SK-N-MC (cell line): ENCODE measurements around the gene CLDND2.
A peak's percentile ranks its signal among the peaks of the same experiment; 100 is the strongest.
"Not testable (repeated sequence)": the region's sequence is repeated elsewhere in the genome, so short reads cannot be mapped to it uniquely, and the experiment has no call there.

Experiments
- DNase-seq: peaks from one replicate; pipeline ENCODE4 v3.0.0-alpha.2; 2011; ENCODE audit warnings: low read depth, low spot score
- H3K27ac ChIP-seq: fragments of 200-600 bp; sonication (generic); 2 replicates; pipeline ENCODE4 v1.5.1; 2016; ENCODE audit warnings: mixed run types
- H3K36me3 ChIP-seq: fragments of 200-600 bp; sonication (generic); 2 replicates; pipeline ENCODE4 v1.6.1; 2017; ENCODE audit warnings: antibody characterized with exemption, low read length, mixed read lengths; ENCODE audit not compliant: insufficient read depth
- H3K4me3 ChIP-seq: fragments of 200-600 bp; sonication (generic); 2 replicates; pipeline ENCODE4 v1.5.1; 2016
- H3K9ac ChIP-seq: fragments of 200-600 bp; sonication (generic); 2 replicates; pipeline ENCODE4 v1.8.0; 2017; ENCODE audit warnings: mixed run types, mixed read lengths; ENCODE audit not compliant: insufficient read length
- H3K9me3 ChIP-seq: fragments of 200-600 bp; sonication (generic); 2 replicates; pipeline ENCODE4 v1.6.1; 2017; ENCODE audit warnings: low read depth, mild to moderate bottlenecking, antibody characterized with exemption, low read length, moderate library complexity, mixed read lengths
- EZH2 ChIP-seq: fragments of 200-600 bp; sonication (generic); IDR thresholded peaks from one replicate; pipeline ENCODE4 v1.6.1; 2017; ENCODE audit warnings: antibody characterized with exemption
- FOXP2 ChIP-seq: optimal IDR thresholded peaks from 2 replicates; pipeline ENCODE3; 2011; ENCODE audit warnings: mild to moderate bottlenecking, moderate library complexity; ENCODE audit not compliant: insufficient read depth; ENCODE audit errors: extremely low read length, control extremely low read depth
- POLR2AphosphoS5 ChIP-seq: IDR thresholded peaks from 2 replicates; pipeline ENCODE4 v1.6.1; 2012; ENCODE audit warnings: mild to moderate bottlenecking, low read depth, low read length, borderline replicate concordance

Gene CLDND2

GRCh38 chr19:51368366-51369282 lies at the start of gene CLDND2:
TSS of gene CLDND2 (minus strand) at chr19:51369003. CDS start at chr19:51368577, 426 bp downstream.
- Histone ChIP-seq H3K4me3 (peak within 1 kb of the TSS; percentile 93), H3K9ac (no peak within 1 kb of the TSS), H3K9me3 (no peaks in the 10 kb centered on the region), H3K27ac (no peak within 1 kb of the TSS), H3K36me3 (no peaks in the 10 kb centered on the region)
- TF ChIP-seq POLR2AphosphoS5: no peak
- no peak for TF ChIP-seq FOXP2
- no peak for TF ChIP-seq EZH2
- no peak for DNase-seq

- H3K9ac ChIP-seq: no peak overlapping the region
- no peak overlapping the region for H3K4me3 ChIP-seq
- no peak for DNase-seq
- TF ChIP-seq POLR2AphosphoS5: no peak
- TF ChIP-seq EZH2: no peak
- no peak for TF ChIP-seq FOXP2
- no peaks in the 10 kb centered on the region for H3K9me3 ChIP-seq
- no peaks in the 10 kb centered on the region for H3K36me3 ChIP-seq
- H3K27ac ChIP-seq: no peak overlapping the region
These were observed 49.0 kb upstream of the CLDND2 start for GRCh38 chr19:51417810-51418157.

GRCh38 chr19:51417107-51417809 lies 48.5 kb upstream of the CLDND2 start, which contains the start of gene SIGLEC10:
TSS of gene SIGLEC10 (minus strand) at chr19:51417642. CDS start at chr19:51417581, 61 bp downstream.
- Histone ChIP-seq H3K9me3 (no peaks in the 10 kb centered on the region), H3K36me3 (no peaks in the 10 kb centered on the region), H3K27ac (no peak within 1 kb of the TSS), H3K4me3 (no peak within 1 kb of the TSS), H3K9ac (no peak within 1 kb of the TSS)
- TF ChIP-seq FOXP2 (no peak), EZH2 (no peak), POLR2AphosphoS5 (no peak)
- no peak for DNase-seq

- H3K4me3 ChIP-seq, H3K9ac ChIP-seq, DNase-seq, H3K27ac ChIP-seq, H3K36me3 ChIP-seq, H3K9me3 ChIP-seq: not testable (repeated sequence)
These were observed 47.6 kb upstream of the CLDND2 start for GRCh38 chr19:51416422-51416821.

GRCh38 chr19:51415187-51415586 lies 46.4 kb upstream of the CLDND2 start:
- Histone ChIP-seq H3K27ac (no peak overlapping the region), H3K9ac (no peak overlapping the region), H3K9me3 (no peaks in the 10 kb centered on the region), H3K4me3 (no peak overlapping the region), H3K36me3 (no peaks in the 10 kb centered on the region)
- no peak for TF ChIP-seq EZH2
- no peak for TF ChIP-seq FOXP2
- TF ChIP-seq POLR2AphosphoS5: no peak
- DNase-seq: no peak

GRCh38 chr19:51410950-51411748 lies 42.3 kb upstream of the CLDND2 start:
- H3K27ac ChIP-seq: no peak overlapping the region
- no peak overlapping the region for H3K4me3 ChIP-seq
- H3K9ac ChIP-seq: no peak overlapping the region
- H3K9me3 ChIP-seq: no peaks in the 10 kb centered on the region
- H3K36me3 ChIP-seq: no peaks in the 10 kb centered on the region
- no peak for DNase-seq
- no peak for TF ChIP-seq EZH2
- TF ChIP-seq FOXP2: no peak
- no peak for TF ChIP-seq POLR2AphosphoS5

- DNase-seq: no peak
- no peak overlapping the region for H3K9ac ChIP-seq
- H3K36me3 ChIP-seq: no peaks in the 10 kb centered on the region
- TF ChIP-seq FOXP2 (no peak), POLR2AphosphoS5 (no peak), EZH2 (no peak)
- no peak overlapping the region for H3K4me3 ChIP-seq
- H3K9me3 ChIP-seq: no peaks in the 10 kb centered on the region
- no peak overlapping the region for H3K27ac ChIP-seq
These were observed 38.8 kb upstream of the CLDND2 start for GRCh38 chr19:51407511-51408131.

GRCh38 chr19:51402117-51402516 lies 33.3 kb upstream of the CLDND2 start:
- H3K9me3 ChIP-seq: 0 out of 2 replicates have a peak, but pooled peaks cover 8% of the 10 kb centered on the region
- no peak overlapping the region for H3K4me3 ChIP-seq
- H3K9ac ChIP-seq: no peak overlapping the region
- H3K27ac ChIP-seq: no peak overlapping the region
- H3K36me3 ChIP-seq: no peaks in the 10 kb centered on the region
- DNase-seq: no peak
- TF ChIP-seq FOXP2 (no peak), EZH2 (no peak), POLR2AphosphoS5 (no peak)

GRCh38 chr19:51399936-51400335 lies 31.1 kb upstream of the CLDND2 start:
- not testable (repeated sequence) for H3K36me3 ChIP-seq, DNase-seq, H3K9me3 ChIP-seq, H3K9ac ChIP-seq
- peak overlapping the region; percentile 58 for H3K4me3 ChIP-seq
- H3K27ac ChIP-seq: 0 out of 2 replicates have a peak overlapping the region, but pooled peaks have one; percentile 36
